Neural cell (in vitro differentiated cells): Measurements from ENCODE around the gene NRP2. TPM values are rescaled to one million over a fixed set of nuclear protein-coding genes. Genes with fewer than 3 reads are reported as not detected.

Source experiments
- H2AFZ ChIP-seq: fragments of 200-600, 300-800 bp; sonication (generic), shearing (Covaris generic); 2 replicates; pipeline ENCODE4 v1.6.0; 2014; ENCODE audit warnings: low read depth, mild to moderate bottlenecking, antibody characterized with exemption, low read length, moderate library complexity
- H3F3A ChIP-seq: fragments of 200-600 bp; shearing (Covaris generic); 2 replicates; pipeline ENCODE4 v1.6.1; 2016; ENCODE audit warnings: mild to moderate bottlenecking, moderate library complexity, mixed read lengths, antibody characterized with exemption, low read length; ENCODE audit not compliant: insufficient read depth, poor library complexity, severe bottlenecking
- H3K27ac ChIP-seq: fragments of 200-600, 300-800 bp; sonication (generic), shearing (Covaris generic); 2 replicates; pipeline ENCODE4 v1.5.1; 2014; ENCODE audit warnings: mild to moderate bottlenecking, low read length, moderate library complexity
- H3K27me3 ChIP-seq: fragments of 300-800, 200-600 bp; sonication (generic), shearing (Covaris generic); 2 replicates; pipeline ENCODE4 v1.6.0; 2014; ENCODE audit warnings: mild to moderate bottlenecking, low read depth, low read length, moderate library complexity; ENCODE audit not compliant: insufficient read depth
- H3K36me3 ChIP-seq: fragments of 300-800, 200-600 bp; sonication (generic), shearing (Covaris generic); 2 replicates; pipeline ENCODE4 v1.5.1; 2014; ENCODE audit warnings: mild to moderate bottlenecking, antibody characterized with exemption, low read length, moderate library complexity; ENCODE audit not compliant: insufficient read depth
- H3K4me2 ChIP-seq: fragments of 300-800, 200-600 bp; sonication (generic), shearing (Covaris generic); 2 replicates; pipeline ENCODE4 v1.6.0; 2014; ENCODE audit warnings: mild to moderate bottlenecking, low read length
- H3K4me3 ChIP-seq: fragments of 300-800, 200-600 bp; sonication (generic), shearing (Covaris generic); 2 replicates; pipeline ENCODE4 v1.5.1; 2014; ENCODE audit warnings: mild to moderate bottlenecking, low read length, moderate library complexity
- H3K79me2 ChIP-seq: fragments of 200-600 bp; shearing (Covaris generic); replicated peaks from 2 replicates; pipeline ENCODE4 v1.6.0; 2014; ENCODE audit warnings: mild to moderate bottlenecking, low read length, moderate library complexity; ENCODE audit not compliant: insufficient read depth
- H3K9ac ChIP-seq: fragments of 300-800, 200-600 bp; sonication (generic), shearing (Covaris generic); 2 replicates; pipeline ENCODE4 v1.6.1; 2016; ENCODE audit warnings: mild to moderate bottlenecking, low read length, mixed read lengths
- H3K9me2 ChIP-seq: fragments of 200-600 bp; shearing (Covaris generic); 2 replicates; pipeline ENCODE4 v1.6.1; 2016; ENCODE audit warnings: mild to moderate bottlenecking, low read length, mixed read lengths; ENCODE audit not compliant: insufficient read depth
- H3K9me3 ChIP-seq: fragments of 200-600, 300-800 bp; sonication (generic), shearing (Covaris generic); 2 replicates; pipeline ENCODE4 v1.6.1; 2016; ENCODE audit warnings: mild to moderate bottlenecking, mixed run types, low read length, moderate library complexity, mixed read lengths
- H4K20me1 ChIP-seq: fragments of 200-600 bp; shearing (Covaris generic); 2 replicates; pipeline ENCODE4 v1.6.1; 2016; ENCODE audit warnings: mild to moderate bottlenecking, mixed run types; ENCODE audit not compliant: insufficient read depth
- EP300 ChIP-seq: fragments of 450-650 bp; conservative IDR thresholded peaks from 2 replicates; pipeline ENCODE4 v1.6.1; 2014; ENCODE audit warnings: antibody characterized with exemption, mild to moderate bottlenecking, moderate library complexity; ENCODE audit not compliant: poor library complexity, severe bottlenecking
- EZH2 ChIP-seq: fragments of 200-600, 300-800 bp; shearing (Covaris generic), sonication (generic); IDR thresholded peaks from 2 replicates; pipeline ENCODE4 v1.6.1; 2014; ENCODE audit warnings: antibody characterized with exemption, low read length, borderline replicate concordance, mild to moderate bottlenecking; ENCODE audit not compliant: insufficient read depth, poor library complexity, severe bottlenecking
- MXI1 ChIP-seq: fragments of 450-650 bp; conservative IDR thresholded peaks from 2 replicates; pipeline ENCODE4 v1.6.1; 2014; ENCODE audit warnings: antibody characterized with exemption, mild to moderate bottlenecking; ENCODE audit not compliant: poor library complexity, severe bottlenecking
- POLR2AphosphoS5 ChIP-seq: IDR thresholded peaks from 2 replicates; pipeline ENCODE4 v1.6.1; 2012
- RAD21 ChIP-seq: fragments of 450-650 bp; conservative IDR thresholded peaks from 2 replicates; pipeline ENCODE4 v1.6.1; 2014; ENCODE audit warnings: antibody characterized with exemption, mild to moderate bottlenecking, moderate library complexity
- REST ChIP-seq: IDR thresholded peaks from 2 replicates; pipeline ENCODE4 v1.6.1; 2012; ENCODE audit warnings: borderline replicate concordance
- SMC3 ChIP-seq: fragments of 450-650 bp; conservative IDR thresholded peaks from 2 replicates; pipeline ENCODE4 v1.6.1; 2014; ENCODE audit warnings: antibody characterized with exemption, mild to moderate bottlenecking, moderate library complexity; ENCODE audit not compliant: poor library complexity
- TAF1 ChIP-seq: IDR thresholded peaks from 2 replicates; pipeline ENCODE4 v1.6.1; 2012; ENCODE audit warnings: low read depth
- polyA plus RNA-seq: library from polyadenylated mRNA; depleted of rRNA; stranded (reverse); fragments of >200 nt; gene quantifications from 2 replicates; pipeline ENCODE4 v1.2.3, GENCODE V29; 2014
- TF ChIP-seq, protein P1 (sequence below): fragments of 450-650 bp; IDR thresholded peaks from 2 replicates; pipeline ENCODE4 v1.5.1; 2014; ENCODE audit warnings: antibody characterized with exemption, mild to moderate bottlenecking, moderate library complexity; ENCODE audit not compliant: poor library complexity, severe bottlenecking

Gene NRP2
- polyA plus RNA-seq, 1 donor from 2014 or later = 30.2 TPM

- H3K79me2 ChIP-seq = no peaks in the 10 kb centered on the region
- H3K27ac ChIP-seq = no peak overlapping the region
- no peaks in the 10 kb centered on the region for H3K27me3 ChIP-seq
- no peak overlapping the region for H3K4me2 ChIP-seq
- no peaks in the 10 kb centered on the region for H3K36me3 ChIP-seq
- TF ChIP-seq EZH2 = no peak
- no peak for TF ChIP-seq SMC3
- no peak for TF ChIP-seq EP300
- TF ChIP-seq RAD21 = no peak
- TF ChIP-seq POLR2AphosphoS5 = no peak
- no peak for TF ChIP-seq TAF1
- TF ChIP-seq, protein P1, sequence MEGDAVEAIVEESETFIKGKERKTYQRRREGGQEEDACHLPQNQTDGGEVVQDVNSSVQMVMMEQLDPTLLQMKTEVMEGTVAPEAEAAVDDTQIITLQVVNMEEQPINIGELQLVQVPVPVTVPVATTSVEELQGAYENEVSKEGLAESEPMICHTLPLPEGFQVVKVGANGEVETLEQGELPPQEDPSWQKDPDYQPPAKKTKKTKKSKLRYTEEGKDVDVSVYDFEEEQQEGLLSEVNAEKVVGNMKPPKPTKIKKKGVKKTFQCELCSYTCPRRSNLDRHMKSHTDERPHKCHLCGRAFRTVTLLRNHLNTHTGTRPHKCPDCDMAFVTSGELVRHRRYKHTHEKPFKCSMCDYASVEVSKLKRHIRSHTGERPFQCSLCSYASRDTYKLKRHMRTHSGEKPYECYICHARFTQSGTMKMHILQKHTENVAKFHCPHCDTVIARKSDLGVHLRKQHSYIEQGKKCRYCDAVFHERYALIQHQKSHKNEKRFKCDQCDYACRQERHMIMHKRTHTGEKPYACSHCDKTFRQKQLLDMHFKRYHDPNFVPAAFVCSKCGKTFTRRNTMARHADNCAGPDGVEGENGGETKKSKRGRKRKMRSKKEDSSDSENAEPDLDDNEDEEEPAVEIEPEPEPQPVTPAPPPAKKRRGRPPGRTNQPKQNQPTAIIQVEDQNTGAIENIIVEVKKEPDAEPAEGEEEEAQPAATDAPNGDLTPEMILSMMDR = no peak
- TF ChIP-seq REST = no peak
- H2AFZ ChIP-seq = no peak overlapping the region
- H3K9me2 ChIP-seq = no peaks in the 10 kb centered on the region
- no peaks in the 10 kb centered on the region for H4K20me1 ChIP-seq
- no peaks in the 10 kb centered on the region for H3F3A ChIP-seq
- H3K9ac ChIP-seq = no peak overlapping the region
- H3K4me3 ChIP-seq = no peak overlapping the region
- no peaks in the 10 kb centered on the region for H3K9me3 ChIP-seq
Observed at GRCh38 chr2:205806143-205806905, 124.0 kb downstream of the NRP2 start.

DNA sequence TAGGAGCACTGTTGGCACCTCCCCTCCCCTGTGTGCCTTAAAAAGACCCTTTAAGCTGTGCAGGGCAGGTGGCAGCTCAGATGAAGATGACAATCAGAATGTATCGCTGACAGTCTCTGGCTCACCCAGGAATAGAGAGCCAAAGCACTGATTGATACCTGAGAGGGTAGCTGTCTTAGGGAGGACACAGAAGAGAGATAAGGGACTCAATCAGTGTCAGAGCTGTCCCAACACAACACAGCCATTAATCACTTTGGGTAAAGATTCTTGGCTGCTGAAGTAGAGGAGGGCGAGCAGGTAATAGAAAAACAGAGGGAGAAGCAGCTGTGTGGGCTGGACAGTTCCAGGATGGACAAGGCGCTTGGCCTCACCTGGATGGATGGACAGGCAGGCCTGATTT lies 124.9 kb downstream of the NRP2 start:
- Histone ChIP-seq H4K20me1 (no peaks in the 10 kb centered on the region), H3F3A (no peaks in the 10 kb centered on the region)

More for the DNA sequence above, 124.9 kb downstream of the NRP2 start:
- no peaks in the 10 kb centered on the region for H3K9me3 ChIP-seq
- no peak overlapping the region for H3K4me2 ChIP-seq
- no peaks in the 10 kb centered on the region for H3K79me2 ChIP-seq
- no peak overlapping the region for H2AFZ ChIP-seq
- no peaks in the 10 kb centered on the region for H3K9me2 ChIP-seq
- no peak overlapping the region for H3K9ac ChIP-seq
- no peak overlapping the region for H3K4me3 ChIP-seq
- H3K36me3 ChIP-seq = no peaks in the 10 kb centered on the region
- TF ChIP-seq TAF1 = no peak
- TF ChIP-seq EP300 = peak; percentile 85
- peak; percentile 64 for TF ChIP-seq POLR2AphosphoS5
- TF ChIP-seq, protein P1 = no peak
- no peak for TF ChIP-seq SMC3
- no peak for TF ChIP-seq MXI1
- no peak overlapping the region for H3K27ac ChIP-seq
- no peaks in the 10 kb centered on the region for H3K27me3 ChIP-seq
